ENCODE measurements around the gene BATF3. TPM values are rescaled to one million over a fixed set of nuclear protein-coding genes. Genes with fewer than 3 reads are reported as not detected.

The BATF3 gene
- total RNA-seq, 1 experiment from 2014 or later = 2.1 TPM

GRCh38 chr1:212716161-212716560 is 16.5 kb upstream of the BATF3 start:
- no peak overlapping the region for H3K9ac ChIP-seq (ENCODE audit: extremely low read depth, insufficient read length, low read length)
- no peak overlapping the region for H3K18ac ChIP-seq (ENCODE audit: insufficient read length, low read depth, low read length)
- no peaks in the 10 kb centered on the region for H3K79me2 ChIP-seq (ENCODE audit: insufficient read depth, low read length)
- H4K5ac ChIP-seq (ENCODE audit: insufficient read length, low read depth, low read length) = no peak overlapping the region
- WGBS (ENCODE audit: extremely low coverage, insufficient read length, low lambda C conversion rate) = no CpG with 5 or more reads among the region's 1 CpG
- Mint-ChIP-seq H3K9me3 (peaks cover 0 to 3% of the 10 kb centered on the region in 2 experiments; a peak in 2 of 5 replicates), H3K36me3 (ENCODE audit: insufficient read depth in 1 of 3, low read depth in 3 of 3) (no peaks in the 10 kb centered on the region), H3K27me3 (ENCODE audit: low read depth) (peaks cover 4% of the 10 kb centered on the region), H3K4me3 (no peak overlapping the region), H3K27ac (no peak overlapping the region), H3K4me1 (no peaks in the 10 kb centered on the region; a peak in 1 of 4 replicates)
- H3K4ac ChIP-seq (ENCODE audit: low read depth, low read length) = no peak overlapping the region
- H3K9me3 ChIP-seq (ENCODE audit: control insufficient read depth, low read depth, low read length) = no peaks in the 10 kb centered on the region
- no peak overlapping the region for H4K8ac ChIP-seq (replicated peaks; ENCODE audit: insufficient read length, low read depth, low read length)
- no peak overlapping the region for H2BK15ac ChIP-seq (ENCODE audit: low read depth, low read length)
- H4K91ac ChIP-seq (ENCODE audit: insufficient read length, low read depth, low read length) = no peak overlapping the region
- no peak overlapping the region for H3T11ph ChIP-seq (ENCODE audit: low read length)
- no peak overlapping the region for H2AK5ac ChIP-seq (ENCODE audit: insufficient read length, low read length)
- TF ChIP-seq CTCF (conservative IDR thresholded peaks at IDR 0.05) = no peak
- H3K4me2 ChIP-seq (ENCODE audit: insufficient read depth, insufficient read length, low read length) = no peak overlapping the region
- no peak overlapping the region for H3K14ac ChIP-seq (ENCODE audit: insufficient read depth, low read length)
- H2BK120ac ChIP-seq (ENCODE audit: low read depth, low read length, poor library complexity, severe bottlenecking) = no peak overlapping the region
- H2BK12ac ChIP-seq (ENCODE audit: insufficient read length, low read depth, low read length) = no peak overlapping the region
- H3K4me1 ChIP-seq (ENCODE audit: insufficient read depth, low read length) = no peaks in the 10 kb centered on the region
- no peak overlapping the region for H2BK5ac ChIP-seq (ENCODE audit: insufficient read length, low read length)
- no peak overlapping the region for H3K56ac ChIP-seq (ENCODE audit: insufficient read length, low read depth, low read length)
- no peaks in the 10 kb centered on the region for H4K20me1 ChIP-seq (ENCODE audit: control insufficient read depth, insufficient read depth, insufficient read length)
- no peaks in the 10 kb centered on the region for H3K27me3 ChIP-seq (ENCODE audit: insufficient read depth, low read length)
- DNase-seq = no peak
- H3K23me2 ChIP-seq (ENCODE audit: insufficient read length, low read depth, low read length, poor library complexity, severe bottlenecking) = no peaks in the 10 kb centered on the region
- no peak overlapping the region for H2AFZ ChIP-seq (ENCODE audit: low read length)
- H3K27ac ChIP-seq (ENCODE audit: insufficient read length, low read depth, low read length) = no peak overlapping the region
- H3K23ac ChIP-seq (ENCODE audit: insufficient read length, low read depth, low read length) = no peak overlapping the region
- no peaks in the 10 kb centered on the region for H3K79me1 ChIP-seq (ENCODE audit: insufficient read depth, low read depth, low read length, poor library complexity, severe bottlenecking)
- H2BK20ac ChIP-seq (ENCODE audit: low read depth, low read length, poor library complexity, severe bottlenecking) = no peak overlapping the region
